Activated T-helper 9 cell treated with anti-CD3 and anti-CD28 coated beads, Interleukin-2, amount 50 U/mL, for 16 hours (primary cell): ENCODE results near the gene TRIM15.
"Not testable (repeated sequence)": the region's sequence is repeated elsewhere in the genome, so short reads cannot be mapped to it uniquely, and the experiment has no call there.

Experiments used
- DNase-seq: peaks from one replicate; pipeline ENCODE4 v3.0.0-alpha.2; 2020; ENCODE audit warnings: low read depth

TRIM15 gene

DNA sequence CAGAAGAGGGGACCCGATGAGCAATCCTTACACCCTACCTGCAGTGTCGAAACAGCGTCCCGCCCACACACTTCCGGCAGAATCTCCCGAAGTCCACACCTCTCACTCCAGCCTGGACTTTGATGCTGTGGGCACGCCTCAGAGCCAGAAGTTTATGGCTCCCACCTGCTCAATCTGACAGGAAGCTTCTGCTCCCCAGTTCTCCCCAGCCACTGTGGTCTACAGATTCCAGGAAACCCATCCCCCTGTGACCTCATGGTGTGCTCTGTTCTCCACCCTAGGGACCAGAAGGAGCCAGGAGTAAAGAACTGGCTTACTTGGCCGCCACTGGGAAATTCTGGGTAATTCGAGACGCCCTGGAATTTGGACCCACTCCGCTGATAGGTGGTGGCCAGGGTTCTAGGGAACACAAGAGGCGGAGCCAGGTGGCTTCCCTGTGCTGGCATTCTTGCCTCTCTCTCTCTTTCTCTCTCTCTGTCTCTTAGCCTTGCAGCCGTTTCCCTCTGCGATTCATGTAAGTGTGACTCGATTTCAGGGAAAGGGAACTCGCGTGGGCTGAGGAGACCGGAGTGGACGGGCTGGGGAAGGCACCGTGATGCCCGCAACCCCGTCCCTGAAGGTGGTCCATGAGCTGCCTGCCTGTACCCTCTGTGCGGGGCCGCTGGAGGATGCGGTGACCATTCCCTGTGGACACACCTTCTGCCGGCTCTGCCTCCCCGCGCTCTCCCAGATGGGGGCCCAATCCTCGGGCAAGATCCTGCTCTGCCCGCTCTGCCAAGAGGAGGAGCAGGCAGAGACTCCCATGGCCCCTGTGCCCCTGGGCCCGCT, at the start of gene TRIM15:
TRIM15 (plus strand) TSS at position 457 of the 828 bp plus-strand sequence; CDS start at position 596, 139 bp downstream.
- DNase-seq = peak; percentile 34

DNA sequence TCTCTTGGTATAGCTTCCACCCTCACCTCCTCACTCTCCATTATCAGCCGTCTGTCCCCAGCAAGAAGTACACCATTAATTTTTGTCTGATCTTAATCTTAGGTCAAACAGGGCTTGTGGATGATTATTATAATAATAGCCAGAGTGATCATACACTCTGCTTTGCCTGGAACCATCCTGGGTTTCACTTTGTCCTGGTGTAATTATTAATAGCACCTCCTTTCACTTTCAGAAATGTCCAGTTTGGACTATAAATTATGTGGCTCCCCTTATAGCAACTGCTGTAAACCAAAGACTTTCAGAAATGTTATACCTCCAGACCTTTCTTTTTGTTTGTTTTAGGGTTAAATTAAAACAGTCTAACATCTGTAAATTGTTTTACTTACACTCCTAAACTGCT, 49.5 kb upstream of the TRIM15 start:
- no peak for DNase-seq

DNA sequence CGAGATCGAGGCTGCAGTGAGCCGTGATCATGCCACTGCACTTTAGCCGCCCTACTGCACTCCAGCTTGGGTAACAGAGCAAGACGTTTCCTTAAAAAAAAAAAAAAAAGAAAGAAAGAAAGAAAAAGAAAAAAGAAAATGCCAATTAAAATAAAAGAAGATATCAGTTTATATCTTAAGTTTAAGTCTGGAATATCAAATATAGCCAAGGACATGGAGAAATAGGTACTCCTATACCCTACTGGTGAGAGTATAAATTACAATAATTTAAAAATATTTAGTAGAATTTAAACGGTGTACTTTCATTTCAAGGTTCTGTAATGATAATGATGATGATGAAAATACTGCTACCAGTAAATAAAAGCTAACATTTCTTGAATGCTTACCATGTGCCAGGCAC, 46.6 kb upstream of the TRIM15 start:
- DNase-seq = no peak

DNA sequence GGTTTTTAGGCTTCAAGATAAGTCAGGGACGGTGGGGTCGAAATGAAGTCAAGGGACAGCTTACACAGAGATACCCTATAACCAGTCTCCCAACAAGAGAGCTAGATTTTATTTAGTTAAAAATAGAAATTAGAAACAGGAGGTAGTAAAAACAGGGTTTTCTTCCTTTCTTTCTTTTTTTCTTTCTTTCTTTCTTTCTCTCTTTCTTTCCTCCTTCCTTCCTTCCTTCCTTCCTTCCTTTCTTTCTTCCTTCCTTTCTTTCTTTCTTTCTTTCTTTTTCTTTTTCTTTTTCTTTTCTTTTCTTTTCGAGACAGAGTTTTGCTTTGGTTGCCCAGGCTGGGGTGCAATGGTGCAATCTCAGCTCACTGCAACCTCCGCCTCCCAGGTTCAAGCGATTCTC, 44.7 kb upstream of the TRIM15 start:
- not testable (repeated sequence) for DNase-seq

DNA sequence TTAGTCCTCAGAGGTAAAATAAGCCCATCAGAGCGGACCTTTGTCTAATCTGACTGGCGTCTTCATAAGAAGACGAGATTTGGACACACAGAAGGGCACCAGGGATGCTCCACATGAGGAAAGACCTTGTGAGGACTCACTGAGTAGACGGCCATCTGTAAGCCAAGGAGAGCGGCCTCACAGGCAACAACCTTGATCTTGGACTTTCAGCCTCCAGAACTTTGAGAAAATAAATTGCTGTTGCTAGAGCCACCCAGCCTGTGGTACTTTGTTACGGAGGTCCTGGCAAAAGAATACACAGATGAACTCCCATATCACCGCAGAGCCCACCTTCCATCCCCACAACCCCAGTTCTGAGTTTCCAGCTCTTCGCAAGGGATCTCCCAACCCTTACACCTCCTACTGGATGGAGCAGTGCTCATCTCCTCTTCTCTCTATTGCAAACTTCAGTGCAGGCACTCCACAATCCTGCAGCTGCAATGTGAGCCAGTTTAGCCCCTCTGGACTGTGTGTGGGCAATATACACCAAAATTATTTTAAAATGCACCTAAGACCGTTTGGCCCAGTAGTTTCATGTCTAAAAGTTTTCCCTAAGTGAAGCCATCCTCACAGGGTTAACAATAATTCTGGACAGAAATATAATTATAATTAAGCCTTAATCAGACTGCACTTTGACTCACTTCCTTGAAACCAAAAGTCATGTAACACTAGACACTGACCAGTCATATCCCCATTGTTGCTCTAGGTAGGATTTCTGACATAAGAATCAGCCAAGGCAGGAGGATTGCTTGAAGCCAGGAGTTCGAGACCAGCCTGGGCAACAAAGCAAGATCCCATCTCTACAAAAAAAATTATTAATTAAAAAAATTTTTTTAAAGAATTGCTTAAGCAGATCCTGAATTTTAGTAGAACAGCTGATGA, 41.6 kb upstream of the TRIM15 start:
- DNase-seq = no peak

DNA sequence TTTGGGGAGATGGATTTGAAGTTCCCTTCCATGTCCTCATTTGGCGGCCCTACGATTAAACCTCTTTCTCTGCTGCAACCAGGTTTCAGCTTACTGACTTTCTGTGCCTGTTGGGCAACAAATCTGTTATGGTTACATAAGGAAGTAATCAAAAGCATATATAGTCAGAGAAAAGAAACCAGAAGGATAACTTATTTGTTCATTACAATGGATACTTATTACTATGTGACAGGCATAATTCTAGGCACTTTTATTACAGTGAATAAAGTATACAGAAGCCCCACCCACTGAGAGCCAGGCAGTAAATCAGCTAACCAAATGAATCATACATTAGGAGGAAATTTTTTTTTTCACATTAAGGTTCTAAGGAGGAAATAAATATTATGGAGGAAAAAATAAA, 40.8 kb upstream of the TRIM15 start:
- DNase-seq = no peak

DNA sequence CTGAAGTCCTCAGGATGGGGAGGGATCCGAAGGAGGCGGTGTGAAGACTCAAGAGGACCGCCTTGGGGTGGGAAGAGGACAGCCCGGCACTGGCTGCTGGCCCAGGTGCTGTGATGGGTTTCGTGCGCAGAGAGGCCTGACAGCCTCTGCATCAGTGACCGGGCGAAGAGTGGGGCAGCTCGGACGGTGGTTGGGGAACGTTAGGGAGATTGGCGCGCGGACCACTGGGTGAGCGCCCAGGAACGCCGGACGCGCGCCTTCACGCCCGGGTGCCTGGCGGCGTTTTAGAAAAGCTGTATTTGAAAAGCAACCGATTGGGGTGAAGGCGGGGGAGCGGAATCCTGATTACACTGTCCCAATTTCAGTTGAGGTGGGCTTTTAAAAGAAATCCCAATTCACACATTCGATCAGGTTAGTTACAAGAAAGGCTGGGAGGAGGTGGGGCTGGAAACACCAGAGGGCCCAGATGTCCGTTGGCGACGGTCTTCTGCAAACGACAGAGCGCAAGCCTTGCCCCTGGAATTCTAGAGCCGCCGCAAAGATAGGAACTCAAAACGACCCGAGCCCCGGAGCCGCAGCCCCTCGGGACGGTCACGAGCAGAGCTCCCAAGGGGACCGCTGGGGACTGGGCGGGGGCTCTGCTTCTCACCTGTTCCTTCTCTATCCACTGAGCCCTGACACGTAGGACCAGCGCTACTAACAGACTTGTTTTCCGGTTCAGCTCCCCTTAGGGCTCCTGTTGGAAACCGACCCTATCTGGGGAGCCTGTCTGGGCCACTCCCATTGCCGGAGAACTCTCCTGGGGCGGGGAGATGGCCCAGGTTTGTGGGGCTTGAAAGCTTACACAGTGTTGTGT, 35.9 kb upstream of the TRIM15 start:
- DNase-seq = no peak

DNA sequence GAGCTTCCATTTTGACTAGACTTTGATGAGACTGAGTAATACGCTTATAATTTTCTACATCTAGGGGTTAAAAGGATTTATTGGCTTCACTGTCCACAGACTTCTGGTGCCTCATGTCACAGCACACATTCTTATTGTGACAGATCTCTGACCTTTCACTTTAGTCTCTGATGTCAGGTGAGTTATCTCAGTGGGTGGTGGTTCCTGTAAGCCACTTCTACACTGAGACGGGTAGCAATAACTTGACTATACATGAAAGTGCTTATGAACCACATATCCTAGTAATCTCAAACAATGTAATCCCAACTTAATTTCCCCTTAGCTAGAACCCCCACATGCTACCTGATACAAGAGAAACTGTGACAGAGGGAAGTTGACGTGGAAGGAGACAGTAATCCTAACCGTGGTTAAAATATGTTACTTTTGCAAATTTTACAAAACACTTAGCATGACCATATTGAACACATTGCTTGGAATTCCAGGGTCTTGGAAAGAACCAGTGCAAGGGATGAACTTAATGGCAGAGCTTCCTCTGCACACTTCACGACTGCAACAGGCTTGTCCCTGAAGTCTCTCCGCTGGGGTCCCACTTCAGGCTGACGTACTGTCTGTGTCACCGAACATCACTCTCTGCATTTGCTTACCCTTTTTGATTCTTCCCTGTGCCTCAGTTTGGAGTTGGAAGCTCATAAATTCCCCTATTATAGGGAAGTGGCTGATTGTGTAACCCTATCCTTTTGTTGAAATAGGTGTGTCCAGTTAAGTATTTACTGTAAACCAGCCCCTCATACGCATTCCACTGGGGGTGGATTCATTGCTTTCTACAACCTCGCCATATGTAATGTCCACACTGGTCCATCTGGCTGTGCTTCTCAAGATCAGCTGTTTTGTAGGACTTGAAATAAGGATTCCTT, 33.8 kb upstream of the TRIM15 start:
- DNase-seq = no peak

DNA sequence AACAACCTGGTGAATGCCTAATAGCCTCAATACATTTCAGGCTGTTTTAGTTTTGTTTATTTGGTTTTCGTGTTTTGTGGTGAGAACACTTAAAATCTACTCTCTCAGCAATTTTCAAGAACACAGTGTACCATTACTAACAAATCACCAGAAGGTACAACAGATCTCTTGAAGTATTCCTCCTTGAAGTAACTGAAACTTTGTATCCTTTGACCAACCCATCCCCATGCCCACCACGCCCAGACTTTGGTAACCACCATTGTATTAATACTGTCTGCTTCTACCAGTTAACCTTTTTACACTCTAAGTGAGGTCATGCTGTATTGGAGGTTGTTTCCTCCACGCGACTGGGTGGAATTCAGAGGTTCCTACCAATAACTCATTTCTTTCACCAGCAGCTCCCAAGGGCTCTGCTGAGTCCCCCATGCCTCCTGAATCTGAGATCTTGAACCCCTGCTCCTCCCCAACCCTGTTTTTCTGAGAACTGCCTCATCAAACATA, 33.1 kb upstream of the TRIM15 start:
- no peak for DNase-seq

DNA sequence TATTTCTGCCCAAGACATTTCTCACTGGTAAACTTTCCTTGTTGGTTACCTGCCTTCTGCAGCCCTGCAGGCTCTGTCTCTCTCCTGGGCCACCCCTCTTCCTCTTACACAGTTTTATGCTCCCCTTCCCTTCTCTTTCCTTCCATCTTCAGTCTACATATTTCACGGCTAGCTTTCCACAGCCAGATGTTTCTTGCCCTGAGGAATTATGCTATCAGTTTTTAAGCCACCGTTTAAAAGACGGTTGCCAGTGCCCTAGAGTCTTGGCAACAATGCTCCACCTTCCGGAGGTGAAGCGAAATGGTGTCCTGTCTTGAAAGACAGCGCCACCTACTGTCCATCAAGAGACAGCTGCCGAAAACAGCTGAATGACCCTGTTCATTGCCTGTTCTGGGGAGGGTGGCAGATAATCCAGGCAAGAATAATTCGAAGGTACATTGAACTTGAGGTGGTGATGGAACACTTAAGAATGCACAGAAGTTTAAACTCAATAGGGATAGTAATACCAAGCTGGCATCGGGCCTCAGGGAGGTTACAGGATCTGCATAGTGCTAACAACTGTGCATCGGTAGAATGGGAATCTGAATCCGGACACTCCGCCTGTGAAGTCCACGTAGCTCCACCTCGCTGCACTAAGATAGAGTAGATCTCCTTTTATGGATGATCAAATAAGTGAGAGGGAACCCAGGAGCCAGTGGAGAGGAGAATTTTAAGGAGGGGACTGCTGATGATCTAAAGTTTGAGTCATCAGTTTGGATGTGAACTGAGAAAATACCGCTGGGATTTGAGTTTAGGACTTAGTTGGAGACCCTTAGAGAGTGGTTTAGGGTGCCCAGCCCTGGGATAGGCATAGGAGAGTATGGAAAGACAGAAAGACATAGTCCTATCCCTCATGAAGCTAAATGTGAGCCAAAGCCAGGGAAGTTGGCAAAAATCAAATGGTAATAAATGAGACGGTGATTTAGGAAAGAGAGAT, 32.2 kb upstream of the TRIM15 start:
- peak; percentile 40 for DNase-seq

DNA sequence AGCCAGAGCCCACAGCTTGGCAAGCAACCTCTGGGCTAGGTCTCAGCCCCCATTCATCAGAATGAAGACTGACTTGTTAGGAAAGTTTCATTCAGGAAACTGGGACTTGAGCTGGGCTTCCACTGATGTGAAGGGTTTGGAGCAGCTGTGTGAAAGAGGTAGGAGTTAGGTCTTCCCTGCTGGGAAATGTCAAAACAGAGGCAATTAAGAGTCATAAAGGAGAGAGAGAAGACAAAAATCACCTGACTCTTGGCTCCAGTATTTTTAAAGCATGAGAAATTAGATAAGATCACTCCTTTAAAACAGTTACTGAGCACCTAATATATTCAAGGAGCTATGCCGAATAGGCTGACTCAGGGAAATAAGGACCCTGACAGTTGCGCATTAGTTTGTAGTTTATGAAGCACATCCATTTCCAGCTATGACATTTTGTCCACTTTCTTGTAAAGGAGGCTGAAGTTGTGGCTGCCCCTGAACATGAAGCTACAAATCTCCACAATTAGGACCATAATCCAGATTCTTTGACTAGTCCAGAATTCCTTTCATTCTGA, 31.3 kb upstream of the TRIM15 start:
- no peak for DNase-seq

DNA sequence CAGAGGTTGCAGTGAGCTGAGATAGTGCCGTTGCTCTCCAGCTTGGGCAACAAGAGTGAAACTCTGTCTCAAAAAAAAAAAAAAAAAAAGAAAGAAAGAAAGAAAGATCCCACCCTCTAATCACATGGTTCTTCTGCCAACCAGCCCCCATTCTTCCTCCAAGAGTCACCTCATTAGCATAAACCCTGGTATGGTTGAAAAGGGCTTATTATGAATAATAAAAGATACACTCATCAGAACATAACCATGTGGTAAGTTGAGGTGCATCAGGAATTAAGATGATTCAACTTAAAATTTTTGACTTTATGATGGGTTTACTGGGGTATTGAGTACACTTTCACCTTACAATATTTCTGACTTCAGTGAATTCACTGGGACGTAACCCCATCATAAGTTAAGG, 28.2 kb upstream of the TRIM15 start:
- DNase-seq = no peak

DNA sequence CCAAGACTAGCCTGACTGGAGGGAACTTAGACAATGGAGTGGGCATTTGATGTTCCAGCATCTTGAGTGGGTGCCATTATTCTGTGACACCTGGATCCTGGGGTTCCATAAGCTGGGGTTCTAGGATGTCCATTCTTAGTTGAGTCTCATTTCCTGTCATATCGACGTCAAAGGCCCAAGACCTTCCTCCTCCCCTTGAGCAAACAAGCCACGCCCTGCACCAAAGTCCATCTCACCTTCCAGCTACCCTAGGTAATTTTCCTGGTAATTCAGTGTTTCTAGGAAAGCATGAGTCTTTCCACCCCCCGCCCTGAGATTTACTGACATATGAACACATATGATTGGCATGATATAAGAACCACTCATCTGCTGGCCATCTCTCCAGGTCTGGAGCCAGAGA, 27.6 kb upstream of the TRIM15 start, which contains the start of gene TRIM40:
TRIM40 (plus strand) TSS at position 384 of the 400 bp plus-strand sequence. CDS start 897 bp downstream, outside the sequence.
- no peak for DNase-seq

DNA sequence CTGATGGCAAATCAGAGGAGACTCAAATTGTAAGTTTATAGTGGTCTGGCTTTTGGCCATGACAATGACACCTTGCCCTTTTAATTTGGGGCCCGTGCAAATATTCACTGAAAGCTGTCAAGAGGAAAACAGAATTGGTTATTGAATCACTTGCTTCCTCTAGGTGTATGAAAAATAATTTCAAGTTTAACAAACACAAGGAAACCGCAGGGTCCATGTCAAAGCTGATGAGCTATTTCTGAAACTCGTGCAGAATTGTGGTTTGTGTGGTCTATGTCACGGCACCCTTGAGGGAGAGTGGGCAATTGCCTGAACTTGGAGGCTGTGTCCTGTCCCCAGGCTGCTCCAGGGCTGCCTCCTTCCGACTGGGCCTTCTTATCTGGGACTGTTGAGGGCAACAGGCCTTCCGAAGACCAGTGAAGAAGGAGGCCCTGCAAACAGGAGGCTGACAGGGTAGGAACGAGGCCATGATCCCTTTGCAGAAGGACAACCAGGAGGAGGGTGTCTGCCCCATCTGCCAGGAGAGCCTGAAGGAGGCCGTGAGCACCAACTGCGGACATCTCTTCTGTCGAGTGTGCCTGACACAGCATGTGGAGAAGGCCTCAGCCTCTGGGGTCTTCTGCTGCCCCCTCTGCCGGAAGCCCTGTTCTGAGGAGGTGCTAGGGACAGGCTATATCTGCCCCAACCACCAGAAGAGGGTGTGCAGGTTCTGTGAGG, 26.6 kb upstream of the TRIM15 start:
- no peak for DNase-seq

DNA sequence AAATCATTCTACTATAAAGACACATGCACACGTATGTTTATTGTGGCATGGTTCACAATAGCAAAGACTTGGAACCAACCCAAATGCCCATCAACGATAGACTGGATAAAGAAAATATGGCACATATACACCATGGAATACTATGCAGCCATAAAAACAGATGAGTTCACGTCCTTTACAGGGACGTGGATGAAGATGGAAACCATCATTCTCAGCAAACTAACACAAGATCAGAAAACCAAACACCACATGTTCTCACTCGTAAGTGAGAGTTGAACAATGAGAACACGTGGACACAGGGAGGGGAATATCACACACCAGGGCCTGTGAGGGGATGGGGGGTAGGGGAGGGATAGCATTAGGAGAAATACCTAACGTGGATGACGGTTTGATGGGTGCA, 23.1 kb upstream of the TRIM15 start:
- not testable (repeated sequence) for DNase-seq

DNA sequence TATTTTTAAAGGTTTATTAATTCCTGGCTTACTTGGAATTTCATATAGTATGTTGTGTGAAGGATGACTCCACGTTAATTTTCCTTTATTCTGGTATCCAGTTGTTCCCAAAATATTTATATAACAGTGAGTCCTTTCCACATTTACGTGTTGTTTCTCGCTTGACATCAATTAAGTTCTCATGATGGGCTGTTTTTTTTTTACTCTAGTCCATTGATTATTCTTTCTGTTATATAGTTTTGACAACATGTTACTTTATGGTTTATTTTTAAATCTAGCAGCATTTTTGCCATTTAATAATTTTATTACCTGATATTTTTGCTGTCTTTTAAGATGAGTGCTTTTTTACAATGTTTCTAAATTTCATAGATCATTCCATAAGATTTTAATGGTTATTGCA, 20.7 kb upstream of the TRIM15 start:
- no peak for DNase-seq

DNA sequence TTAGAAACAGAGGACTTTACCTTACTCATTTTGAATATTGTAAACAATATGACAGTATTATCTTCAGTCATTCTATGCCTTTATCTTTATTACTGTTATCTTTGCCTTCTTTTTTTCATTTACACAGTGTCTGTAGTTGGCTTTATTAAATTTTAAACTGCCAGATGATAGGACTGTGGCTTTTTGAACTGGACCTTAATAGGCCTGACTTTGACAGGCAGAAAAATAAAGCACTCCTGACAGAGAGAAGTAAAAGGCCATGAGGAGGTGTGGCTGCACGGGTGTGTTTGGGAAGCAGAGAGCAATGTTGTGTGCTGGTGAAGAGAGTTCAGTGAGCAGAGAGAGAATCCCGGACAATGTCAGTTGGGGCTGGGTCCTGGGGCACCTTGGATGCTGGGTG, 19.6 kb upstream of the TRIM15 start:
- DNase-seq = no peak

DNA sequence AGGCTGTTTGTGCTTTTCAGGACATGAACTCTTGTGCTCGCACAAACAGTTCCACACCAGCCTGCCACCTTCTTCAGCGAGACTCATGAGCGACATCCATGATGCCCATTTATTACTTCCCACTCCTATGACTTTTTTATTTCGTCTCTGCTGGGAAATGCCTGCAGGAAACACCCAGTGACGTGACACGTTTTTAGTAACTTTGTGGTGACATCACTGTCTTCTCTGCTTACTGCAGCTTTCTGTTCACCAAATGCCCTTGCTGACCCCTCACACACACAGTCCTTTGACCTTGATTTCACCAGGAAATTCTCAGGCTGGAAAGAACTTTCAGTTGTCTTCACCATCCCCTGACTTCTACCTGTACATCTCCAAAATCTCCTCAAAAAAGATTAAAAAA, 18.5 kb upstream of the TRIM15 start:
- DNase-seq = no peak
